ENCODE data around the gene GNL1.
A peak's percentile ranks its signal among the peaks of the same experiment; 100 is the strongest.
"Not testable (repeated sequence)": the region's sequence is repeated elsewhere in the genome, so short reads cannot be mapped to it uniquely, and the experiment has no call there.

Gene GNL1

DNA sequence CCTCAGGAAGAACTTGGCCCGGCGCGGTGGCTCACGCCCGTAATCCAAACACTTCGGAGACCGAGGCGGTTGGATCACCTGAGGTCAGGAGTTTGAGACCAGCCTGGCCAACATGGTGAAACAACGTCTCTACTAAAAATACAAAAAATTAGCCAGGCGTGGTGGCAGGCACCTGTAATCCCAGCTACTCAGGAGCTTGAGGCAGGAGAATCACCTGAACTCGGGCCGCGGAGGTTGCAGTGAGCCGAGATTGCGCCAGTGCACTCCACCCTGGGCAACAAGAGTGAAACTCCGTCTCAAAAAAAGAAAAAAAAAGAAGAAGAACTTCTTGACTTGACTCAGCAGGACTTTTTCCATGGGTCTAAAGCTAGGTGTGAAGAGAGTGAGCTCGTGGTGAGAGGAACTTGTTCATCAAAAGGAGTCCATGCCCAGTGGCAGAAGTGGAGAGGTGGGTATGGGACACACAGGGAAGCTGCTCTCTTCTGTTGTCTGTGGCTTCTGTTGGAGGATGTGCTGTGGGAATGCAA, 26.9 kb downstream of the GNL1 start:
- DNase-seq (ENCODE audit: low read depth): not testable (repeated sequence)

DNA sequence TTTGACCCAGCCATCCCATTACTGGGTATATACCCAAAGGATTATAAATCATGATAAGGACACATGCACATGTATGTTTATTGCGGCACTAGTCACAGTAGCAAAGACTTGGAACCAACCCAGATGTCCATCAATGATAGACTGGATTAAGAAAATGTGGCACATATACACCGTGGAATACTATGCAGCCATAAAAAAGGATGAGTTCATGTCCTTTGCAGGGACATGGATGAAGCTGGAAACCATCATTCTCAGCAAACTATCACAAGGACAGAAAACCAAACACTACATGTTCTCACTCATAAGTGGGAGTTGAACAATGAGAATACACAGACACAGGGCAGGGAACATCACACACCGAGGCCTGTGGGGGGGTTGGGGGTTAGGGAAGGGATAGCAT, 29.8 kb downstream of the GNL1 start:
- not testable (repeated sequence) for DNase-seq (ENCODE audit: low read depth)

DNA sequence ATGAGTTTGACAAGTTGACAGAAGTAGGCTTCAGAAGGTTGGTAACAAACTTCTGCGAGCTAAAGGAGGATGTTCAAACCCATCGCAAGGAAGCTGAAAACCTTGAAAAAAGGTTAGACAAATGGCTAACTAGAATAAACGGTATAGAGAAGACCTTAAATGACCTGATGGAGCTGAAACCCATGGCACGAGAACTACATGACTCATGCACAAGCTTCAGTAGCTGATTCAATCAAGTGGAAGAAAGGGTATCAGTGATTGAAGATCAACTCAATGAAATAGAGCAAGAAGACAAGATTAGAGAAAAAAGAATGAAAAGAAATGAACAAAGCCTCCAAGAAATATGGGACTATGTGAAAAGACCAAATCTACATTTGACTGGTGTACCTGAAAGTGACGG, 34.3 kb downstream of the GNL1 start:
- peak; percentile 47 for DNase-seq (ENCODE audit: low read depth)

DNA sequence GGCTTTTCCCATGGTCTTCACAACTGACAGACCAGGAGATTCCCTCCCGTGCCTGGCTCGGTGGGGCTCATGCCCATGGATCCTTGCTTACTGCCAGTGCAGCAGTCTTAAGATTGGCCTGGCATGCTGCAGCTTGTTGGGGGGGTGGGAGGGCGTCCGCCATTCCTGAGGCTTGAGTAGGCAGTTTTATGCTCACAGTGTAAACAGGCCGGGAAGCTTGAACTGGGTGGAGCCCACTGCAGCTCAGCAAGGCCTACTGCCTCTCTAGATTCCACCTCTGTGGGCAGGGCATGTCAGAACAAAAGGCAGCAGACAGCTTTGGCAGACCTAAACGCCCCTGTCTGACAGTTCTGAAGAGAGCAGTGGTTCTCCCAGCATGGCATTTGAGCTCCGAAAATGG, 35.2 kb downstream of the GNL1 start:
- DNase-seq (ENCODE audit: low read depth): peak; percentile 84

DNA sequence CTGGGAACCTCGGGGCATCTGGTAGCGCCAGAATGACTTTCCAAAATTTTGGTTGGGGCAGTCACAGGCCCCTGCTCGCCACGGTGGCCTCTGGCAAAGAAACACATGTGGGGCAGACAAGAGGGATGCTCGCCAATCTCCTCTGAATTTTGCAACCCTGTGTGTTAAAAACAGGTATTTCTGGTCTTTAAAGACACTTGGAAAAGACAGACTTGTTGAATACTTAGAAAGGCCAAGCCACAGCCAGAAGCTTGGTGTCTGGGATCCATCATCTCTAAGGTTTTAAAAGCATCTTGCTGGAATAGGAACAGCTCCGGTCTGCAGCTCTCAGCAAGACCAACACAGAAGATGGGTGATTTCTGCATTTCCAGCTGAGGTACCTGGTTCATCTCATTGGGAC, 35.8 kb downstream of the GNL1 start:
- DNase-seq (ENCODE audit: low read depth): no peak

DNA sequence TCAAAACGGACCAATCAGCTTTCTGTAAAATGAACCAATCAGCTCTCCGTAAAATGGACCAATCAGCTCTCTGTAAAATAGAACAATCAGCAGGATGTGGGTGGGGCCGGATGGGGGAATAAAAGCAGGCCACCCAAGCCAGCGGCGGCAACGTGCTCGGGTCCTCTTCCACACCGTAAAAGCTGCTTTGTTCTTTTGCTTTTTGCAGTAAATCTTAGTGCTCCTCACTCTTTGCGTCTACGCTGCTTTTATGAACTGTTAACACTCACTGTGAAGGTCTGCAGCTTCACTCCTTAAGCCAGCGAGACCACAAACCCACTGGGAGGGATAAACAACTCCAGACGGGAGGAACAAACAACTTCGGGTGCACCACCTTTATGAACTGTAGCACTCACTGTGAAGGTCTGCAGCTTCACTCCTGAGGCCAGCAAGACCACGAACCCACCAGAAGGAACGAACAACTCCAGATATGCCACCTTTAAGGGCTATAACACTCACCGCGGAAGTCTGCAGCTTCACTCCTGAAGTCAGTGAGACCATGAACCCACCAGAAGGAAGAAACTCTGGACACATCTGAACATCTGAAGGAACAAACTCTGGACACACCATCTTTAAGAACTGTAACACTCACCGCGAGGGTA, 37.7 kb downstream of the GNL1 start:
- not testable (repeated sequence) for DNase-seq (ENCODE audit: low read depth)

DNA sequence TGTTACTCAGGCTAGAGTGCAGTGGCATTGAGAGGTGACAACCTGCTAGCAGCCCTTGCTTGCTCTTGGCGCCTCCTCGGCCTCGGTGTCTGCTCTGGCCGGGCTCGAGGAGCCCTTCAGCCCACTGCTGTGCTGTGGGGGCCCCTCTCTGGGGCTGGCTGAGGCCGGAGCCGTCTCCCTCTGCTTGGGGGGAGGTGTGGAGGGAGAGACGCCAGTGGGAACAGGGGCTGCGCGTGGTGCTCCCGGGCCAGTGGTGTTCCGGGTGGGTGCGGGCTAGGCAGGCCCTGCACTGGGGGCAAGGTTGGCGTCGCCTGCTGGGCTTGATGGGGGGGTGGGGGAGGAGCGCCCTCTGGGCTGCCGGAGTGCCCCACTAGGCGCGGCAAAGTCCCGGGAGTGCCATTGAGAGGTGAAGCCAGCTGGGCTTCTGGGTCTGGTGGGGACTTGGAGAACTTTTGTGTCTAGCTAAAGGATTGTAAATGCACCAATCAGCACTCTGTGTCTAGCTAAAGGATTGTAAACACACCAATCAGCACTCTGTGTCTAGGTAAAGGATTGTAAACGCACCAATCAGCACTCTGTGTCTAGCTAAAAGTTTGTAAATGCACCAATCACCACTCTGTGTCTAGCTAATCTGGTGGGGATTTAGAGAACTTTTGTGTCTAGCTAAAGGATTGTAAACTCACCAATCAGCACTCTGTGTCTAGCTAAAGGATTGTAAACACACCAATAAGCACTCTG, 38.4 kb downstream of the GNL1 start:
- not testable (repeated sequence) for DNase-seq (ENCODE audit: low read depth)

DNA sequence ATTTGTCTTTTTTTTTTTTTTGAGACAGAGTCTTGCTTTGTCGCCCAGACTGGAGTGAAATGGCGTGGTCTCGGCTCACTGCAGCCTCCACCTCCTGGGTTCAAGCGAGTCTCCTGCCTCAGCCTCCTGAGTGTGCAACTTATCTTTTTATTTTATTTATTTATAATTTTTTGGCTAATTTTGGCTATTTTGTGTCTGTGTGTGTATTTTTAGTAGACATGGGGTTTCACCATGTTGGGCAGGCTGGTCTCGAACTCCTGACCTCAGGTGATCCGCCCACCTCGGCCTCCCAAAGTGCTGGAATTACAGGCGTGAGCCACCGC, 39.6 kb downstream of the GNL1 start:
- DNase-seq (ENCODE audit: low read depth): not testable (repeated sequence)

DNA sequence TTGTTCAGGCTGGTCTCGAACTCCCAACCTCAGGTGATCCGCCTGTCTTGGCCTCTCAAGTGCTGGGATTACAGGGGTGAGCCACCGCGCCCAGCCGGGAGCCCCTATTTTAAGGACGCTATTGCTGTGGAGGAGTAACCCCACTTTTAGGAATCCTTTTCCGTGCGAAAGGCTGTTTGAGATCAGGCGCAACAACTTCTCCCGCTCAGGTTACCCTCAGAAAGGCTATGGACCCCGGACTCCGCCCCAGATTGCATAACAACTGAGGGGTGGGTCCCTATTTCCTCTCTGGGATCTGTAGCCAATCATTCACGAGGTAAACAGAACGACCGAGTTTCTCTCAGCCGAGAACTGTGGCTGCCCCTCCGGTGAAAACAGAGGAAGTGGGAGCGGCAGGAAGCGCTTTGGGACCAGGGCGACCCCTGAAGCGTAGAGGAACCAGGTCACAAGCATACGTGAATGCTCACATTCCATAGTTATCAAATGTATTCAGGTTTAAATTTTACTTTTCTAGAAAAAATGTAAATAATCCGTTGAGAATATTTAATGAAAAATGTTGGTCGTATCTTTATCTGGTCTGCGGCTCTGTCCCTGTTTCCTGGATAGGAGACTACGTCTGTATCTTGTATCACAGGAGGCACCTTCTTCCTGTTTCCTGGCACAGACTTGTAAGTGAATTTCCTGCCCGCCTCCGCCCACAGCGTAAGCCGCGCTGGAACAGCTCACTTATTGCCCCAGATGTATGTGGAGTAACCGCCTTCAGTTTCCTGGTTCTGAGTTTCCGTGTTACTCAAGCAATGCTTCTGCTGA, 40.1 kb downstream of the GNL1 start:
- DNase-seq (ENCODE audit: low read depth): peak; percentile 90

DNA sequence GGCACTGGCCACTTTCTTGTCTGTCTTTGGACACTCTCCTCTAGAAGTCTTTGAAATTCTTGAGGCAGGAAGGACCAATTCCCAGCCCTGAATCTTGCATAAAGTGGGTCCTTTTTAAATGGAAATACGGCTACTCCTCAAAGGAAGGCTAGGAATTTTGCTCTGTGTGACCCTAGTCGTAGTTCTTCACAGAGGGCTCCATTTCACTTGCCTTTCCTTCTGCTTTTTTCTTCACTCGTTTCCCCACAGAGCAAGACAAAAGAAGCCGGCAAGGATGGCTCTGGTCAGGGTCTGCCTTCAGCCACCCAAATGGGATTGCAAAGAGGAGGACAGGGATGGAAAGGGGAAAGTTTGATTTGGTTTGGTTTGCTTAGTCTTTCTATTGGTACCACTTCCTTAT, 41.2 kb downstream of the GNL1 start:
- no peak for DNase-seq (ENCODE audit: low read depth)

DNA sequence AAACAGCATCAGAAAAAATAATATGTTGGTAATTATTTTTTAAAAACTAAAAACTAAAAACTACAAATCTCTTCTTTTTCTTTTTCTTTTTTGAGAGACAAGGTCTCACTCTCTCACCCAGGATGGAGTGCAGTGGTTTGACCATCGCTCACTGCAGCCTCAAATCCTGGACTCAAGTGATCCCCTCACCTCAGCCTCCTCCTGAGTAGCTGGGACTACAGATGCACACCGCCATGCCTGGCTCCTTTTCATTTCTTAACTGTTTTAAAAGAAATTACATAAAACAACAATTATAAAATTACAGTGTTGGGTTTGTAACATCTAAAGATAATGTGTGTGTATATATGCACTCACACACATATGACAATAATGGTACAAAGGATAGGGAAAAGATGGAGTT, 42.8 kb downstream of the GNL1 start:
- DNase-seq (ENCODE audit: low read depth): no peak

DNA sequence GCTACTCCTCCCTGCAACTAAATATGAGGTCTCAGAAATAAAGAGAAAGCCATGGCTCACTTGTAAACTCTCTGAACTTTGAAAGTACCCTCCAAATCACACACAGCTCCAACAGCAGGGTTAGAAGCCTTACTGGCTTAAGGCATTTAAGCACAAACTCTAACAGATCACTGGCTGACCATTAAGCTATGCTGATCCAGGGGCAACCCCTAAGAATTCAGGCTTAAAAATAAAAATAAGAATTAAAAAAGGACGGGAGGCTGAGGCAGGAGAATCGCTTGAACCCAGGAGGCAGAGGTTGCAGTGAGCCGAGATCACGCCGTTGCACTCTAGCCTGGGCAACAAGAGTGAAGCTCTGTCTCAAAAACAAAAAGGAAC, 45.1 kb downstream of the GNL1 start:
- DNase-seq (ENCODE audit: low read depth): no peak

DNA sequence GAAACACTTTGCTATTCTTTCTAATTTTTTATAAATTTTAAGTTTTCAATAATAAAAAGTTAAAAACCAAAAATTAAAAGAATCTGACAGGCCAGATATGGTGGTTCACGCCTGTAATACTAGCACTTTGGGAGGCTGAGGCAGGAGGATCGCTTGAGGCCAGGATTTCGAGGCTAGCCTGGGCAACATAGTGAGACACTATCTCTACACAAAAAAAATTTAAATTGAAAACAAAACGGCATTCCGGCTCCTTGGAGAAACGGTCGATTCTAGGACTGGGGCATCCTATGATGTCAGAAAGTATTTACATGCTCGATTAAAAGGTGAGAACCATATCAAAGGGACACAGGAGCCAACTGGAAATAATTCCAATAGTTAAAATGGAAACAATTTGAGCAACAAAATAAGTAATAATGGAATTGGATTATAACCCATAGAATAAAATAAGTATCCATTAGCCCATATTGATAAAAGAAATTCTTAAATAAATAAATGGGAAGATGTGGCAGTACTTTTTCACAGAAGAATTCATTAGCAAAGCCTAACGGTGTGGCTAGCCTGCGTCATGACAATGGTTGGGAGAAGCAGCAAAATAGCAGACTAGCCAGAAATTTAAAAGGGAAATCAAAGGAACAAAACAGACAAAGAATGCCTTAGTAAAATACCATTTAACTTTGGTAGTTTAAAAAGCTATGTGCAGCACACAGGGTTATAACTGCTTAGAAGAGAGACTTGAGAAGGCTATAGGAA, 45.7 kb downstream of the GNL1 start:
- DNase-seq (ENCODE audit: low read depth): no peak

DNA sequence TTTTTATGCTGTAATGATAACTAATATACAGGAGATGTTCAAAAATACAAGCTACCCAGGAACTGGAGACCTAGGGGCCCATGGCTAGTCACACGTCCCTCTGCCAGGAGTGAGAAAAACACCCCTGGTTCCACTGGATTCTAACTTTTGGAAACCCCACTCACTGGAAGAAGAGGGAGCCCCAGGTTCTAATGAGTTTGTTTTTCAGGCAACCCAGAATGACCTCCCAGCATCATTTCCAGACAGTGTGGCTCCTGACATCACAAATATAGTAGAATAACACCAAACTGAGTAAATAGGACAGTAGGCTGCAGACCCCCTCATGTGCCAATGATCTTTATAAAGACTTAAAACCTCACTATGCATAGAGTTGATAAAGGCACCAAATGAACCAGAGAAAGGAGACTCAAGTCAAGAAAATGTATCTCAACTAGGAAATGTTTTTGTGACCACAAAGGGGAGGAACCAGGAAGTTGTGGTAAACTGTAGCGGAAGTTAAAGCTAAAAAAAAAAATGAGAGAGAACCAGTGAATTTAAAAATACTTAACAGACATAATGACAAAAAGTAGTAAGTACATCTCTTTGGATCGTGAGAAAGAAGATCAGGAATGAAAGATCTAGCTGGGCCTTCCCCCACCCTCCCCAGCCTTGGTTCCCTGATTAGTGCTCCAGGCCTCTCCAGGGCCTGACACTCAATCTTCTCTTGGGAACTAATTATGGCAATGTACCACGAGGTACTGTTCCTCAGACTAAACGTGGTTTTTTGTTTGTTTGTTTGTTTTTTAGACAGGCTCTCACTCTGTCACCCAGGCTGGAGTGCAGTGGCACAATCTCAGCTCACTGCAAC, 47.2 kb downstream of the GNL1 start:
- DNase-seq (ENCODE audit: low read depth): peak; percentile 71

DNA sequence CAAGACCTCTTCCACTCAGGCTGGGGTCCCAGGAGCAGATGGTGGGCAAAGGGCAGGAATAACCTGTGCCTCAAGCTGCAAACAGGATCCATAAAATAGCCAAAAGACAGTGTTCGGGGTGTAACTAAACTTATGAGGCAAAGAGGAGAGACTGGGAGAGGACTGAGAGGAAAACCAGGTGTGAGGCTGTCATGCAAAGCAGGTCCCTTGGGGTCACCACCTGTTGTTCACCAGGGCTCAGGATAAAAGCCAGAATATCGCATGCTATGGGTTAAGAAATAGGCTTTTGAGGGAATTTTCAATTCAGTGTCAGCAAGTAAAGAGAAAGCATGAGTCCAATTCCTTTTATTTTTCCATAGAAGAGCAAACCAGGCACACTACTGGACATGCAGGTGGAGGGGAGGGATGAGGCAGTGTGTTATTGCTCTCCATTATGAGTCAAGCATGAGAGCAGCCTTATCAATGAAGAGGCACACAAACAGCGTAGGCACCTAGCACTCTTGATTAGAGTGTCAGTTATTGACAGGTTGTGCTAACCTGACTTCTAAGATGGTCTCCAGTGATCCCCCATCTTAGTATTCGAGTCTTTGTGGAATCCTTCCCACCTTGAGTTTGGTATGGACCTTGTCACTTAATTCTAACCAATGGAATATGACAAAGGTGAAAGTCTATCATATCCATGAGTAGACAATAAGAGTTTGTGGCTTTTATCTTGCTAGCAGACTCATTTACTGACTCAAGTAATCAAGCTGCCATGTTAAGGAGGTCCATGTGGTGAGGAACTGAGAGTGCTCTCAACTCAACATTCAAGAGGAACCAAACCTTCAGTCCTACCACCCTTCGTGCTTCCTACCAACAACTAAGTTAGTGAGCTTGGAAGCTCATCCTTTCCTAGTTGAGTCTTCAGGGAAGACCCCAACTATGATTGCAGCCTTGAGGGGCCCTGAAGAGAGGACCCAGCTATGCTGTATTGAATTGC, 48.2 kb downstream of the GNL1 start:
- DNase-seq (ENCODE audit: low read depth): no peak

DNA sequence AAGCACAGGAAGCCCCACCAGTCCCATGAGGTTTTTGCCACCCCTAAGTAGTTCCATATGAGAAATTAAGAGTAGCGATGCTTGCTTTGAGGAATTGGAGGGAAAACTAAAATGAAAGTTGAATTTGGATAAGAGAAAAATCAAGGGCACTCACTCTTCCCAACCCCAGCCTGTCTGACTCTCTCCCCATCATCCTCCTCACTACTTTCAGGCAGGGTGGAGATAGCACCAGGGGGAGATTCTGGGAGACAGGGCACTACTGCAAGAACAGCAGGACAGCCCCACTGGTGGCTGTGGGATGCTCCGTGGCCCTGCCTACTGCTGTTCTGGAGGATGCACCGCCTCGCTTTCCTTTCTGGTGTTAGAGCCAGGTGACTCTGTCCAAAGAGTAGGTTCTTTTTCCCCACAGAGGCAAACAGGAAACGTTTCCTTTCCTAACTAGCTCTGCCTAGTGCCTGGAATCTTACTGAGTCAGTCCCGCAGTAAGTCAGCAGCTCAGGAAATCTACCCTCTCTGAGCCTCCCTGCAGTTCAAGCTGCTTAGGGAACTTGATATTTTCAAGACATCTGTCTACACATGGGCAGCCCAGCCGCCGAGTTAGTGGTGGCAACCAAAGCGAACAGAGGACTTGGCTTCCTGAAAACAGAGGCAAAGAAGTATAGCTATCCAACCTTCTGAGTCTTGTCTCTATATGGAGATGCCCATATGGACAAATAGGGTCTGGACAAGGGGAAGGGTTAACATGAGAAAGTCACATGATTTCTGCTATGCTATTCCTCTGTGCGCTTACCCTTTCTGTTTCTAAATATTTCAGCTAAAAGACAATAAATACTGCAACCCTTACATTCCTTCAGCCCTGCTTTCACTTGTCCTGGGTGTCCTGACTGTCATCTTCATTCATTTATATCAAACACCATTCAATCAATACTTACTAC, 55.6 kb downstream of the GNL1 start:
- DNase-seq (ENCODE audit: low read depth): peak; percentile 63

DNA sequence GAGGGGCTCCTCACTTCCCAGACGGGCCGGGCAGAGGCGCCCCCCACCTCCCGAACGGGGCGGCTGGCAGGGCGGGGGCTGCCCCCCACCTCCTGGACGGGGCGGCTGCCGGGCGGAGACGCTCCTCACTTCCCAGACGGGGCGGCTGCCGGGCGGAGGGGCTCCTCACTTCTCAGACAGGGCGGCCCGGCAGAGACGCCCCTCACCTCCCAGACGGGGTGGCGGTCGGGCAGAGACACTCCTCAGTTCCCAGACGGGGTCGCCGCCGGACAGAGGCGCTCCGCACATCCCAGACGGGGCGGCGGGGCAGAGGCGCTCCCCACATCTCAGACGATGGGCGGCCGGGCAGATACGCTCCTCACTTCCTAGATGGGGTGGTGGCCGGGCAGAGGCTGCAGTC, 57.6 kb downstream of the GNL1 start:
- not testable (repeated sequence) for DNase-seq (ENCODE audit: low read depth)

DNA sequence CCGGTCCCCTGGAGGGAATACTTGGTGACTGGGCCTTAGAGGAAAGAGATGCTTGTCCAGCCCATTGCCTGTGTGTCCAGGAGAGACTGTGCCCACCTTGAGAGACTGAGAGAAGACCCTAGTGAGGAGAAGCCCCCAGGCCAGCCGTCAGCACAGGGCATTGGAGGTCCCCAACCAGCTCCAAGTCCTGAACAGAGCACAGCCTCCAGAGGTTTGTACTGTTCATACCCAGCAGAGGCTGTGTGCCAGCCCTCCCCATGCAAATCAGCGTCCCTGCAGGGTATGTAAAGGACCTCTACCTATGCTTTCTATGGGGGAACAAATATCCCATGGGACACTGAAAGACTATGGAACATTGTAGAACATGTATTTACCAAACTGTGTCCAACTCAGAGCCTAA, 58.6 kb downstream of the GNL1 start:
- DNase-seq (ENCODE audit: low read depth): no peak

DNA sequence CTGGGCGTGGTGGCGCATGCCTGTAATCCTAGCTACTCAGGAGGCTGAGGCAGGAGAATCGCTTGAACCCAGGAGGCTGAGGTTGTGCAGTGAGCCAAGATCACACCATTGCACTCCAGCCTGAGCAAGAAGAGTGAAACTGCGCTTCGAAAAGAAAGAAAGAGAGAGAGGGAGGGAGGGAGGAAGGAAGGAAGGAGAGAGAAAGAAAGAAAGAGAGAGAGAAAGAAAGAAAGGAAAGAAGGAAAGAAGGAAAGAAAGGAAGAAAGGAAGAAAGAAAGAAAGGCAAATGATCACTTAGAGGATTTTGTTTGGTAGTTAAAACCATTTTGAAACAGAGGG, 59.1 kb downstream of the GNL1 start:
- DNase-seq (ENCODE audit: low read depth): not testable (repeated sequence)
